ENCODE measurements around the gene ZNF771. TPM values are rescaled to one million over a fixed set of nuclear protein-coding genes. Genes with fewer than 3 reads are reported as not detected.
"Not testable (repeated sequence)": the region's sequence is repeated elsewhere in the genome, so short reads cannot be mapped to it uniquely, and the experiment has no call there.

ZNF771 gene
- total RNA-seq, 1 donor from 2014 or later, result 4.7 TPM

- DNase-seq, result no peak
Observed at GRCh38 chr16:30376461-30376902, 30.9 kb upstream of the ZNF771 start.

- DNase-seq, result no peak
Observed at GRCh38 chr16:30377050-30377811, 30.2 kb upstream of the ZNF771 start.

GRCh38 chr16:30377812-30378235 is 29.6 kb upstream of the ZNF771 start:
- DNase-seq, result peak; percentile 90

- DNase-seq, result peak; percentile 97
Observed at GRCh38 chr16:30378236-30379157, 28.9 kb upstream of the ZNF771 start.

- DNase-seq, result no peak
Observed at GRCh38 chr16:30379158-30379783, 28.1 kb upstream of the ZNF771 start.

GRCh38 chr16:30380072-30380802 is 27.2 kb upstream of the ZNF771 start:
- DNase-seq, result no peak

GRCh38 chr16:30380803-30381208 is 26.6 kb upstream of the ZNF771 start:
- DNase-seq, result no peak

GRCh38 chr16:30381291-30382041 is 25.9 kb upstream of the ZNF771 start:
- no peak for DNase-seq

GRCh38 chr16:30382111-30382881 is 25.1 kb upstream of the ZNF771 start, which contains the start of gene SEPTIN1:
Gene SEPTIN1, minus strand, starts transcription at chr16:30382561. Its CDS starts 19 bp downstream, at chr16:30382542.
- no peak for DNase-seq

GRCh38 chr16:30383521-30383920 is 23.9 kb upstream of the ZNF771 start:
- no peak for DNase-seq

- no peak for DNase-seq
Observed at GRCh38 chr16:30394592-30395154, 12.7 kb upstream of the ZNF771 start.

- DNase-seq, result peak; percentile 87
Observed at GRCh38 chr16:30395155-30395991, 12.0 kb upstream of the ZNF771 start, which contains the start of gene ZNF48. Gene ZNF48, plus strand, starts transcription at chr16:30395420. Its CDS starts 375 bp downstream, at chr16:30395795.

- no peak for DNase-seq
Observed at GRCh38 chr16:30395992-30396585, 11.3 kb upstream of the ZNF771 start.

GRCh38 chr16:30396627-30397026 is 10.8 kb upstream of the ZNF771 start:
- DNase-seq, result not testable (repeated sequence)

- no peak for DNase-seq
Observed at GRCh38 chr16:30397056-30397455, 10.3 kb upstream of the ZNF771 start.

GRCh38 chr16:30397776-30398660 is 9.4 kb upstream of the ZNF771 start:
- DNase-seq, result no peak

Data from skin of body (tissue), 2 donors.